SK-N-SH (cell line): ENCODE measurements around the gene COBLL1. TPM values are rescaled to one million over a fixed set of nuclear protein-coding genes. Genes with fewer than 3 reads are reported as not detected.

Experiments
- CTCF ChIA-PET: fragments of 300-600, 350-600 bp; formaldehyde crosslinking; extraction: SDS; loops from one replicate; lab custom pipeline; 2021; lab: Yijun Ruan, JAX
- POLR2A ChIA-PET: fragments of 350-600 bp; sonication (Branson Sonifier 250); formaldehyde crosslinking; extraction: SDS; loops from one replicate; lab custom pipeline; 2020; ENCODE audit warnings: antibody characterized with exemption, inconsistent platforms; lab: Yijun Ruan, JAX
- DNase-seq: peaks from one replicate; pipeline ENCODE4 v3.0.0; 2012
- H2AFZ ChIP-seq: fragments of 200-600 bp; sonication (generic); 2 replicates; pipeline ENCODE4 v1.8.1; 2016; ENCODE audit warnings: antibody characterized with exemption, mild to moderate bottlenecking, low read depth
- H3F3A ChIP-seq: fragments of 200-600 bp; sonication (generic); replicated peaks from 2 replicates; pipeline ENCODE3; 2016; ENCODE audit warnings: antibody characterized with exemption, mild to moderate bottlenecking; ENCODE audit not compliant: insufficient read depth
- H3K27ac ChIP-seq, 2 experiments: fragments of 200-500 bp in 1 of 2; fragments of 200-600 bp in 1 of 2; sonication (Bioruptor generic) in 1 of 2; sonication (generic), shearing (Covaris generic) in 1 of 2; 2 replicates each; pipeline versions ENCODE4 v1.5.1 to v1.6.1; 2014 to 2016; ENCODE audit warnings: low read depth in 2 of 2, inconsistent platforms in 1 of 2, low read length in 1 of 2, mild to moderate bottlenecking in 1 of 2, mixed read lengths in 1 of 2
- H3K27me3 ChIP-seq: fragments of 200-600 bp; sonication (generic), shearing (Covaris generic); 2 replicates; pipeline ENCODE4 v1.6.1; 2016; ENCODE audit warnings: mixed run types; ENCODE audit not compliant: insufficient read depth
- H3K36me3 ChIP-seq, 2 experiments: fragments of 200-500 bp in 1 of 2; fragments of 200-600 bp in 1 of 2; sonication (Bioruptor generic) in 1 of 2; sonication (generic) in 1 of 2; replicated peaks in 1 of 2; 2 replicates each; pipeline versions ENCODE3 to v1.5.1; 2014 to 2016; ENCODE audit warnings: low read length in 1 of 2, mild to moderate bottlenecking in 1 of 2; ENCODE audit not compliant: insufficient read depth in 2 of 2, control insufficient read depth in 1 of 2
- H3K4me1 ChIP-seq, 2 experiments: fragments of 200-500 bp in 1 of 2; fragments of 200-600 bp in 1 of 2; sonication (Bioruptor generic) in 1 of 2; sonication (generic), shearing (Covaris generic) in 1 of 2; 2 replicates each; pipeline versions ENCODE4 v1.5.1 to v1.6.1; 2014 to 2016; ENCODE audit warnings: low read depth in 1 of 2, low read length in 1 of 2, mixed run types in 1 of 2; ENCODE audit not compliant: insufficient read depth in 2 of 2, control insufficient read depth in 1 of 2
- H3K4me2 ChIP-seq: fragments of 200-600 bp; sonication (generic), shearing (Covaris generic); 2 replicates; pipeline ENCODE4 v1.6.1; 2017; ENCODE audit warnings: mixed run types
- H3K4me3 ChIP-seq, 2 experiments: fragments of 200-500 bp in 1 of 2; fragments of 200-600 bp in 1 of 2; sonication (Bioruptor generic) in 1 of 2; sonication (generic), shearing (Covaris generic) in 1 of 2; 2 replicates each; pipeline versions ENCODE4 v1.5.1 to v1.8.1; 2014 to 2016; ENCODE audit warnings: low read depth in 2 of 2, inconsistent platforms in 1 of 2, low read length in 1 of 2, mild to moderate bottlenecking in 1 of 2, mixed read lengths in 1 of 2, moderate library complexity in 1 of 2
- H3K79me2 ChIP-seq: fragments of 200-600 bp; sonication (generic); 2 replicates; pipeline ENCODE4 v1.8.1; 2017; ENCODE audit warnings: mild to moderate bottlenecking; ENCODE audit not compliant: insufficient read depth
- H3K9ac ChIP-seq: fragments of 200-600 bp; sonication (generic); 2 replicates; pipeline ENCODE4 v1.6.1; 2017; ENCODE audit warnings: mixed run types
- H3K9me2 ChIP-seq: fragments of 200-600 bp; sonication (generic); 2 replicates; pipeline ENCODE4 v1.6.1; 2017; ENCODE audit warnings: mixed run types
- H3K9me3 ChIP-seq: fragments of 200-600 bp; sonication (generic); 2 replicates; pipeline ENCODE4 v1.6.1; 2017; ENCODE audit warnings: mixed run types, mild to moderate bottlenecking, moderate library complexity
- H4K20me1 ChIP-seq: fragments of 200-600 bp; sonication (generic); 2 replicates; pipeline ENCODE4 v1.6.1; 2017; ENCODE audit warnings: mild to moderate bottlenecking, mixed run types; ENCODE audit not compliant: insufficient read depth
- CHD2 ChIP-seq: fragments of 150-350 bp; IDR thresholded peaks from 2 replicates; pipeline ENCODE4 v1.6.1; 2018; ENCODE audit warnings: low read length; ENCODE audit not compliant: partially characterized antibody
- ELF1 ChIP-seq: IDR thresholded peaks from 2 replicates; pipeline ENCODE4 v1.4.0; 2012
- EP300 ChIP-seq, 2 experiments: IDR thresholded peaks; 2 replicates each; pipeline versions ENCODE4 v1.4.0 to v1.6.1; 2012; ENCODE audit warnings: borderline replicate concordance in 1 of 2, low read depth in 1 of 2, low read length in 1 of 2
- EZH2phosphoT487 ChIP-seq: fragments of 200-600 bp; sonication (generic); IDR thresholded peaks from 2 replicates; pipeline ENCODE4 v1.6.1; 2017; ENCODE audit warnings: low read depth, mixed run types, mild to moderate bottlenecking, antibody characterized with exemption, moderate library complexity, borderline replicate concordance
- FOSL2 ChIP-seq: IDR thresholded peaks from 2 replicates; pipeline ENCODE4 v1.4.0; 2012; ENCODE audit warnings: low read depth, mild to moderate bottlenecking, moderate library complexity, borderline replicate concordance
- FOXJ3 ChIP-seq: sonication (generic); formaldehyde crosslinking; IDR thresholded peaks from 2 replicates; pipeline ENCODE4 v1.5.1; 2020; ENCODE audit warnings: mild to moderate bottlenecking, missing genetic modification reagents
- FOXM1 ChIP-seq: IDR thresholded peaks from 2 replicates; pipeline ENCODE4 v1.4.0; 2012; ENCODE audit warnings: low read depth, mild to moderate bottlenecking
- GABPA ChIP-seq: IDR thresholded peaks from 2 replicates; pipeline ENCODE4 v1.4.0; 2012; ENCODE audit warnings: low read depth, mild to moderate bottlenecking
- JUND ChIP-seq: IDR thresholded peaks from 2 replicates; pipeline ENCODE4 v1.4.0; 2012
- MEF2A ChIP-seq: IDR thresholded peaks from 2 replicates; pipeline ENCODE4 v1.4.0; 2012; ENCODE audit warnings: low read depth, borderline replicate concordance
- NRF1 ChIP-seq: IDR thresholded peaks from 2 replicates; pipeline ENCODE4 v1.6.1; 2012; ENCODE audit warnings: low read depth, mild to moderate bottlenecking, low read length
- POLR2AphosphoS5 ChIP-seq: IDR thresholded peaks from 2 replicates; pipeline ENCODE4 v1.6.1; 2012; ENCODE audit warnings: low read depth, low read length
- RAD21 ChIP-seq: IDR thresholded peaks from 2 replicates; pipeline ENCODE4 v1.6.1; 2012; ENCODE audit warnings: mild to moderate bottlenecking, low read length
- RCOR1 ChIP-seq: fragments of 150-350 bp; IDR thresholded peaks from 2 replicates; pipeline ENCODE4 v1.6.1; 2017; ENCODE audit warnings: antibody characterized with exemption, low read length
- RXRA ChIP-seq: IDR thresholded peaks from 2 replicates; pipeline ENCODE4 v1.4.0; 2012; ENCODE audit warnings: low read depth, mild to moderate bottlenecking, borderline replicate concordance
- TCF12 ChIP-seq: IDR thresholded peaks from 2 replicates; pipeline ENCODE4 v1.4.0; 2012
- TEAD4 ChIP-seq: IDR thresholded peaks from 2 replicates; pipeline ENCODE4 v1.4.0; 2012; ENCODE audit warnings: mild to moderate bottlenecking, borderline replicate concordance; ENCODE audit not compliant: insufficient read depth
- YY1 ChIP-seq: IDR thresholded peaks from 2 replicates; pipeline ENCODE4 v1.4.0; 2012; ENCODE audit warnings: low read depth, mild to moderate bottlenecking
- WGBS: methylation state at CpG from one replicate; pipeline ENCODE4 v1.1.6; 2017; ENCODE audit warnings: low lambda C conversion rate; 5-methylcytosine and 5-hydroxymethylcytosine counted together
- polyA plus RNA-seq, 3 experiments: library from polyadenylated mRNA; depleted of rRNA; stranded (reverse); fragments of >200 nt; gene quantifications; 2 replicates each; pipeline ENCODE4 v1.2.3, GENCODE V29; 2012
- TF ChIP-seq, protein P1 (sequence below): IDR thresholded peaks from 2 replicates; pipeline ENCODE4 v1.6.1; 2012; ENCODE audit warnings: mild to moderate bottlenecking, low read depth, low read length, moderate library complexity

COBLL1 gene
- polyA plus RNA-seq, 1 of the 3 experiments (the other 2 are of a cell fraction) = 3.1 TPM

DNA sequence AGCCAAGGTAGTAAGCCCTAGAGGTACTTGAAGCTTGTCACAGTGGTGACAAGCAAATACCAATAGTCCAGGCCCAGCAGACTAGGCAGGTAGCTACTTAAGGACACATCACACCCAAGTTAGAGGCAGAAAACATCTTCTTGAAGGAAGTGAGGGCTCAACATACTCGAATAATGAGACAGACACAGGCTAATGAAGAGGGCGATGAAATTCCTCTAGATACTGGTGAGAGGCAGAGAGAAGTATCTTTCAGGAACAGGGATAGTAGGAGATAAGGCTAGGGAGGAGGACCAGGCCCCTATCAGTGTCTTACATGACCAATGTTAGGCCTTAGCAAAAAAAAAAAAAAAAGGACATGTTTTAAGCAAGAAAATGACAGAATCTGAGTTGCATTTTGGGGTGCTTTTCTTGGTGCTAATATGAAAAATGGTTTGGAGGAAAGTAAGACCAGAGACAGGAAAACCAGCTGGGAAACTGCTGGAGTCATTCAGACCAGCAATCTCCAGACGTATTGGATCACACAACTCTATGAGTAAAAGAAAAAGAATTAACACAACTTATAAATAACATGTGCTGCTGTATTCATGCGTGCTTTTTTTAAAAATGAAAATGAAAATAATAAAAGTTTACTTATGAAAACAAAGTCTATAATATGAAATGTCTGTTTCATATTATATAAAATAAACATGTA lies 37.7 kb downstream of the COBLL1 start:
- H4K20me1 ChIP-seq = no peaks in the 10 kb centered on the region
- no peaks in the 10 kb centered on the region for H3K9me2 ChIP-seq
- peaks cover 4% of the 10 kb centered on the region; the same call in 1 of the 2 replicates for H3K79me2 ChIP-seq
- no peak overlapping the region for H3K9ac ChIP-seq
- WGBS = 88% methylated on average over 4 of the region's 4 CpGs
- H3K27ac ChIP-seq = no peak overlapping the region; a peak in 2 of 4 replicates
- H3K36me3 ChIP-seq = no peaks in the 10 kb centered on the region
- H3F3A ChIP-seq = peaks cover 14% of the 10 kb centered on the region
- TF ChIP-seq RCOR1 (no peak), POLR2AphosphoS5 (no peak), GABPA (no peak), MEF2A (no peak), TCF12 (no peak), RAD21 (no peak), CHD2 (no peak), EZH2phosphoT487 (no peak), FOSL2 (no peak), RXRA (no peak), FOXJ3 (CRISPR knock-in tag) (no peak), EP300 (IDR thresholded peaks at IDR 0.05; ENCODE audit: borderline replicate concordance in 1 of 2, low read depth in 1 of 2, low read length in 1 of 2) (no peak), FOXM1 (no peak), JUND (no peak), YY1 (no peak), NRF1 (no peak), ELF1 (no peak), TEAD4 (no peak)
- TF ChIP-seq, protein P1, sequence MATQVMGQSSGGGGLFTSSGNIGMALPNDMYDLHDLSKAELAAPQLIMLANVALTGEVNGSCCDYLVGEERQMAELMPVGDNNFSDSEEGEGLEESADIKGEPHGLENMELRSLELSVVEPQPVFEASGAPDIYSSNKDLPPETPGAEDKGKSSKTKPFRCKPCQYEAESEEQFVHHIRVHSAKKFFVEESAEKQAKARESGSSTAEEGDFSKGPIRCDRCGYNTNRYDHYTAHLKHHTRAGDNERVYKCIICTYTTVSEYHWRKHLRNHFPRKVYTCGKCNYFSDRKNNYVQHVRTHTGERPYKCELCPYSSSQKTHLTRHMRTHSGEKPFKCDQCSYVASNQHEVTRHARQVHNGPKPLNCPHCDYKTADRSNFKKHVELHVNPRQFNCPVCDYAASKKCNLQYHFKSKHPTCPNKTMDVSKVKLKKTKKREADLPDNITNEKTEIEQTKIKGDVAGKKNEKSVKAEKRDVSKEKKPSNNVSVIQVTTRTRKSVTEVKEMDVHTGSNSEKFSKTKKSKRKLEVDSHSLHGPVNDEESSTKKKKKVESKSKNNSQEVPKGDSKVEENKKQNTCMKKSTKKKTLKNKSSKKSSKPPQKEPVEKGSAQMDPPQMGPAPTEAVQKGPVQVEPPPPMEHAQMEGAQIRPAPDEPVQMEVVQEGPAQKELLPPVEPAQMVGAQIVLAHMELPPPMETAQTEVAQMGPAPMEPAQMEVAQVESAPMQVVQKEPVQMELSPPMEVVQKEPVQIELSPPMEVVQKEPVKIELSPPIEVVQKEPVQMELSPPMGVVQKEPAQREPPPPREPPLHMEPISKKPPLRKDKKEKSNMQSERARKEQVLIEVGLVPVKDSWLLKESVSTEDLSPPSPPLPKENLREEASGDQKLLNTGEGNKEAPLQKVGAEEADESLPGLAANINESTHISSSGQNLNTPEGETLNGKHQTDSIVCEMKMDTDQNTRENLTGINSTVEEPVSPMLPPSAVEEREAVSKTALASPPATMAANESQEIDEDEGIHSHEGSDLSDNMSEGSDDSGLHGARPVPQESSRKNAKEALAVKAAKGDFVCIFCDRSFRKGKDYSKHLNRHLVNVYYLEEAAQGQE = no peak
- no peak for DNase-seq
- no peak overlapping the region for H3K4me2 ChIP-seq
- H3K4me3 ChIP-seq = no peak overlapping the region
- H3K4me1 ChIP-seq = peaks cover 0 to 7% of the 10 kb centered on the region in 2 experiments; a peak in 2 of 4 replicates
- H3K27me3 ChIP-seq = no peaks in the 10 kb centered on the region
- no peak overlapping the region for H2AFZ ChIP-seq
- no peaks in the 10 kb centered on the region for H3K9me3 ChIP-seq
- POLR2A ChIA-PET = no interaction called here
- CTCF ChIA-PET = no interaction called here
